HTERT RPE-1 (cell line): ENCODE results near the gene CD81.
"Not testable (repeated sequence)": the region's sequence is repeated elsewhere in the genome, so short reads cannot be mapped to it uniquely, and the experiment has no call there.

Experiments used
- in situ Hi-C: fragments of 300-500 bp; cut with MboI; formaldehyde crosslinking; loops from 4 replicates; pipeline ENCODE4 v1.14.3; 2020; ENCODE audit warnings: low sequenced_read_pairs

CD81 gene

GRCh38 chr11:2355000-2355644 lies 22.0 kb upstream of the CD81 start:
- in situ Hi-C loops: no loop called here

GRCh38 chr11:2357246-2357645 lies 19.9 kb upstream of the CD81 start:
- in situ Hi-C loops: no loop called here

DNA sequence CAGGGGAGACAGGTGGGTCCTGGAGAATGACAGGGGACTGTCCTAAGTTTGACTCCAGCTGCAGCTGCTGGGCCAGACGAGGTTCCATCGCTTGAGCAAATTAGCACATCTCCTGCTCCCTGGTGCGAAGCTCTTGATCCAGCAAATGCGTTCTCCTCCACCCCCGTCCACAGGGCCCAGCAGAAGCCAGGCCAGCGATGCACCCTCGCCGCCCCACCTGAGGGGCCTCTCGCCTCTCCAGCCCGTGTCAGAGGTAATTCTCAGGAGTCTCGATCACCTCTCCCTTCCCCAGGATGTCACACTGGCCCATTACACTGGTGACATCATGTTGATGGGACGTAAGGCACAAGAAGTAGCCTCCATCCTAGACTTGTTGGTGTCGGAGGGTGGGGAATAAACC lies 19.5 kb upstream of the CD81 start:
- in situ Hi-C loops: not testable (repeated sequence)

- in situ Hi-C loops: no loop called here
Observed at GRCh38 chr11:2358754-2359442, 18.2 kb upstream of the CD81 start.

- in situ Hi-C loops: no loop called here
Observed at GRCh38 chr11:2359557-2359956, 17.6 kb upstream of the CD81 start.

GRCh38 chr11:2360081-2360642 lies 16.9 kb upstream of the CD81 start:
- in situ Hi-C loops: no loop called here

DNA sequence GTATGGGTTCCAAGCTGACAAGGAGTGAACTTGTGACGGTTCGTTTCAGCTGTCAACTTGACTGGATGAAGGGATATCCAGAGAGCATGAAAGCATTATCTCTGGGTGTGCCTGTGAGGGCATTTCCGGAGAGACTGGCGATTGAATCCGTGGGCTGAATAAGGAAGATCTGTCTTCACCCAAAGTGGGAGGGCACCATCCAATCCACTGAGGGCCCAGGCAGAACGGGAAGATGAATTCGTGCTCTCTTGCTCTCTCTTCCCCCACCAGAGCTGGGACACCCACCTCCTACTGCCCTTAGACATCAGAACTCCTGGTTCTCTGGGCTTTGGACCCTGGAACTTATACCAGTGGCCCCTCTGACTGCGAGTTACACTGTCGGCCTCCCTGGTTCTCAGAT lies 15.5 kb upstream of the CD81 start:
- in situ Hi-C loops: no loop called here

DNA sequence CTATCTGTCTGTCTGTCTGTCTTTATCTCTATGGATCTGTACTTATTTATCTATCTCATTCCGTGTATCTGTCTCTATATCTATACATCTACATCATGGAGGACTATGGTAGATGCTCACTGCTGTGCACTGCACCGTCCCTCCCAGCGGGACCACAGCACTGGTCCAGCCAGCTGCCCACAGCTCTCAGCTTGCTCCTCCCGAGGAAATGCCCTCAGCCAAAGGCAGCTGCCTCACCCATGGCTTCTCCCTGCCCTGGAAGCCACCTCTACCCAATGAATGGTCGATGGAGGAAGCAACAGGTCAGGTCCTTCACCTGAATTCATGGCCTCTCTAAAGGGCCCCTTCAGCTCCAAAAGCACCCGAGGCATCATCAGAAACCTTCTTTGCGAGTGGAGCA lies 14.7 kb upstream of the CD81 start:
- in situ Hi-C loops: no loop called here

GRCh38 chr11:2363130-2363529 lies 14.0 kb upstream of the CD81 start:
- in situ Hi-C loops: no loop called here

DNA sequence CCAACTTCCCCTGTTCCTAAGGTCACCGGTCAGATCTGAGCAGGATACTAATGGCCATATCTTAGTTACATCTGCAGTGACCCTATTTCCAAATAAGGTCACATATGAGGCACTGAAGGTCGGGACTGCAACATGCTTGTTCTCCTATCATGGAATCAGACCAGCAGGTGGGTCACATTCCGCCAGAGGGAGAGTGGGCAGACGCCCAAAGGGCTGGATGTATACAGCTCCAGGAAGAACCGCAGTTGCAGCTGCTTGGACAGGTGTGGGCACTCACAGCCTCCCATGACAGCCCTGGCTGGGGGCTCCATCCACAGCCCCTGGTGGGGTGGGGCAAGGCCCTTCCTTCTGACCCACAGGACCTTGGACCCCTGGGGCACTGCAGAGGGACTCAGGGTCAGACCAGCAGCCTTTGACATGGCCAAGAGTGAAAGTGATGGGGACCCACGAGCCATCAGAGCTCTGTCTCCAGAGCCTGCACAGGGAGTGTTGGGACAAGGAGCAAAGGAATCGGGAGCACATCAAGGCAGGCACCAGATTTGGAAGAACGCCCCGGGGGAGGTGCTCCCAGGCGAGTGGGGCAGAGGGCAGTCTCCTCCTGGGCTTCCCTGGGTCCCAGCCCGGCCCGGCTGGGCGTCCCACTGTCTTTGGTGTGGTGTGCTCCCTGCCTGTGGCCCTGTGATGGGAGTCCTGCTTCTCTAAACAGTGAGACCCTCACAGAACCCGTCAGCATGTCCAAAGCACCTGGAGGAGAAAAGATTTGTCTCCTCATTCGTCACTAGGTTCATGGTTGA lies 13.3 kb upstream of the CD81 start:
- in situ Hi-C loops: no loop called here

DNA sequence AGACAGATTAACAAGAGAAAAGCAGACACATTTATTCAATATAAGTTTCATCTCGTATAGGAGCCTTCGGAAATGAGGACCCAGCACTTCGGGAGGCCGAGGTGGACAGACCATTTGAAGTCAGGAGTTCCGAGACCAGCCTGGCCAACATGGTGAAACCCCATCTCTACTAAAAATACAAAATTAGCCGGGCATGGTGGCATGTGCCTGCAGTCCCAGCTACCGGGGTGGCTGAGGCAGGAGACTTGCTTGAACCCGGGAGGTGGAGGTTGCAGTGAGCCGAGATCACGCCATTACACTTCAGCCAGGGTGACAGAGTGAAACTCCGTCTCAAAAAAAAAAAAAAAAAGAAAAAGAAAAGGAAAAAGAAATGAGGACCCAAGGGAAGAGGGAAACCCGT lies 12.7 kb upstream of the CD81 start:
- in situ Hi-C loops: not testable (repeated sequence)

DNA sequence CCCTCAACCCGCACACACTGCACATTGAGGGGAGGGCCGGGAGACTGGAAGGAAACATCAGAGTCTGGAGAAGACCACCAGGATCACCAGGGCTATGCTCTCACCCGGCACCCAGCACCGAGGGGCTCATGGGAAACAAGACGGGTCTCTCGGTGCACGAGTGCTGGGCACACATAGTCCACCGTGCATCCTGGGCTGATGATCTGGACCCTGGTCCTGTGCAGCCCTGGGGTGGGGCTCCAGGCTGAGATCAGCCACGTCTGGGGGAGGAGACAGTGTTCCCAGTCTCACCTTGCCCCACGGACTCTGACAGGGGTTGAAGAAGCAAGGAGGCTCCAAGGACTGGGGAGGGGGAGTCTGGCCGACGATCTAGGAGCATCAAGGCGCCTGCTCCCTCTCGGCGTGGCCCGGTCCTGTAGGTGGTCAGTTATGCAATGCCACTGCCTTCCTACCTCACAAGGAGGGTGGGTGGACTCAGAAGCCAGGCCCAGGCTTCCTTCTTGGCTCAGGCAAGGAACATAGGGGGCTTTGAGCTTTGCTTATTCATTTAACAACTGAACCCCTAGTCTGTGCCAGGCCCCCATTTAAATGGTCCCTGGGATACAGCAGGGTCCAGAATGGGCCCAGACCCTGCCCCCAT lies 11.4 kb upstream of the CD81 start:
- in situ Hi-C loops: no loop called here

- in situ Hi-C loops: no loop called here
Observed at GRCh38 chr11:2366276-2366675, 10.8 kb upstream of the CD81 start.

DNA sequence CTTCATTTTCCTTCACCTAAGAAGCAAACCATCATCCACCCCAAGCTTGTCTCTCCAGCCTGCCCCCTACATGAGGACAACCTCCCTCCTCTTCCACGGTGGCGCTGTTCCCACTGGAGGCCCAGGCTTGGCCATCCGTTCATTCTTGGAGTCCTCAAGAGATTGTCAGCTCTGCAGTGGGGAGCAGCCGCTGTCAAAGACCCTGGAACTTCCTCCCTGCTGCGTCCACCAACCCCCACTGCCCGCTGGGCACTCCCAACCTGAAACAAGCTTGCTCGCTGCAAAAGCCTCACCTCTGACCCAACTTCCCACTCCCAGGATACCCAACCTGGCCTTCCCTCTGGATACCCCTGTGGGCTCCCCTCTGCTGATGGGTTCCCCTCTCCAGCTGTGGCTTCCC lies 10.4 kb upstream of the CD81 start:
- in situ Hi-C loops: no loop called here

GRCh38 chr11:2367266-2368160 lies 9.6 kb upstream of the CD81 start:
- in situ Hi-C loops: no loop called here

DNA sequence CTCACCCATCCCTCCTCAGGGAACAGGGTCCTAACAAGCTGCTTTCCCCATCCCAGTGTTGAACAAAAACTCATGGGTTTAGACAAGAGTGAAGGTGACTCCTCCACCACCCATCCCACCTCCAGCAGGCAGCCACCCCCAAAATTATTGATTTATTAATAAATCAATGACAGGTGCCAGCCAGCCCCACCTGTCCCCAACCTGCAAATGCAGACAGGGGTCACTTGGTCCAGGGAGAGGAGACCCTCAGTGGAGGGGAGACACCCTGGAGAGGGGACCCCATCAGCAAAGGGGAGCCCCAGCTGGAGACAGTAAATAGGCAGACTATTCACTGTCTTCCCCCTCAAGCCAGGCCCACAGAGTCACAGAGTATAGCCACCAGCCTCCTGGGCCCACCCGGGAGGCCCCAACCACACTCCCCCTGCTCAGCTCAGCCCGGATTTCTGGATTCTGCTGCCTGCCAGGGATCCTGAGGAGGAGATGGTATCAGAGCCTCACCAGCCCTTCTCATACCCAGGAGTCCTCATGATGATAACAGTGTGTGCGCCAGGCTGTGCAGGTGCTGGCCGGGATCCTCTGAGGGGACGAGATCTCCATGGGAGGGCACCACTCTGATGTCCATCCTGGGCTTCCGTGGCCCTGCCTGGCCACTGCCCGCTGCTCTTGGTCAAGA lies 8.8 kb upstream of the CD81 start:
- in situ Hi-C loops: no loop called here

DNA sequence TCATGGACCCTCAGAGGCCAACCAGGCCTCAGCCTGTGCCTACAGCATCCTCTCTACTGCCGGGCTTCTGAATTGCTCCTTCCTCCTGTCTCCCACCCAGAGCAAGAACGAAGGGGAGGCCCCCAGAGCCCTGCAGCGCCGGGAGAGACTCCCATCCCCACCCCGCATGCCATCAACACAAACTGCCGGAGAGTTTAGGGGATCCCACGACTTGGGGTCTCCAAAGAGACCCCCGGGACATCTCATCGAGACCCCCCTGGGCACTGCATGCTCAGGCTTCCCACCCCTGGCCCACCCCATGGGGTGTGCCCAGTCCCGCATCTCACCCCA lies 8.3 kb upstream of the CD81 start:
- in situ Hi-C loops: no loop called here

- in situ Hi-C loops: no loop called here
Observed at GRCh38 chr11:2369320-2369719, 7.8 kb upstream of the CD81 start.

- in situ Hi-C loops: no loop called here
Observed at GRCh38 chr11:2369896-2370295, 7.2 kb upstream of the CD81 start.
